ENCODE measurements around the gene DPEP2.

GRCh38 chr16:67990018-67990386, 9.3 kb downstream of the DPEP2 start:
- TF ChIP-seq, protein P1, sequence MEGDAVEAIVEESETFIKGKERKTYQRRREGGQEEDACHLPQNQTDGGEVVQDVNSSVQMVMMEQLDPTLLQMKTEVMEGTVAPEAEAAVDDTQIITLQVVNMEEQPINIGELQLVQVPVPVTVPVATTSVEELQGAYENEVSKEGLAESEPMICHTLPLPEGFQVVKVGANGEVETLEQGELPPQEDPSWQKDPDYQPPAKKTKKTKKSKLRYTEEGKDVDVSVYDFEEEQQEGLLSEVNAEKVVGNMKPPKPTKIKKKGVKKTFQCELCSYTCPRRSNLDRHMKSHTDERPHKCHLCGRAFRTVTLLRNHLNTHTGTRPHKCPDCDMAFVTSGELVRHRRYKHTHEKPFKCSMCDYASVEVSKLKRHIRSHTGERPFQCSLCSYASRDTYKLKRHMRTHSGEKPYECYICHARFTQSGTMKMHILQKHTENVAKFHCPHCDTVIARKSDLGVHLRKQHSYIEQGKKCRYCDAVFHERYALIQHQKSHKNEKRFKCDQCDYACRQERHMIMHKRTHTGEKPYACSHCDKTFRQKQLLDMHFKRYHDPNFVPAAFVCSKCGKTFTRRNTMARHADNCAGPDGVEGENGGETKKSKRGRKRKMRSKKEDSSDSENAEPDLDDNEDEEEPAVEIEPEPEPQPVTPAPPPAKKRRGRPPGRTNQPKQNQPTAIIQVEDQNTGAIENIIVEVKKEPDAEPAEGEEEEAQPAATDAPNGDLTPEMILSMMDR (IDR thresholded peaks at IDR 0.05; ENCODE audit: borderline replicate concordance, extremely low read depth, low read length, poor library complexity, severe bottlenecking): no peak
- no peak for TF ChIP-seq EZH2 (IDR thresholded peaks at IDR 0.05; ENCODE audit: borderline replicate concordance, low read depth, low read length, severe bottlenecking)

Data from DND-41 (cell line).